Subcutaneous adipose tissue (tissue), 4 donors: Measurements from ENCODE around the gene CDO1. TPM values are rescaled to one million over a fixed set of nuclear protein-coding genes. Genes with fewer than 3 reads are reported as not detected.

Source experiments
- CTCF ChIP-seq: fragments of 450-650 bp; IDR thresholded peaks from one replicate; pipeline ENCODE4 v1.5.1; 2016; ENCODE audit warnings: low read depth, mild to moderate bottlenecking, control low read depth, antibody characterized with exemption, moderate library complexity
- total RNA-seq, 4 donors: library from RNA; depleted of rRNA; stranded (reverse); fragments of >200 nt; gene quantifications; one replicate each; pipeline ENCODE4 v1.1.0, GENCODE V29; 2016

Gene CDO1
- total RNA-seq, 4 donors from 2014 or later, result 74.2 to 349 (median 229) TPM

- TF ChIP-seq CTCF, result no peak
Observed at GRCh38 chr5:115825948-115826347, 9.5 kb upstream of the CDO1 start.

GRCh38 chr5:115820846-115821245, 4.4 kb upstream of the CDO1 start:
- no peak for TF ChIP-seq CTCF

GRCh38 chr5:115818821-115819220, 2.4 kb upstream of the CDO1 start:
- no peak for TF ChIP-seq CTCF

GRCh38 chr5:115817386-115817785, 927 bp upstream of the CDO1 start:
- TF ChIP-seq CTCF, result no peak

GRCh38 chr5:115815693-115816225, 700 bp downstream of the CDO1 start:
- TF ChIP-seq CTCF, result no peak

GRCh38 chr5:115815006-115815692, 1.3 kb downstream of the CDO1 start:
- no peak for TF ChIP-seq CTCF

- TF ChIP-seq CTCF, result no peak
Observed at GRCh38 chr5:115813719-115814118, 2.7 kb downstream of the CDO1 start.
